ENCODE measurements around the gene RABEP1. TPM values are rescaled to one million over a fixed set of nuclear protein-coding genes. Genes with fewer than 3 reads are reported as not detected.

RABEP1 gene
- total RNA-seq, 2 experiments from 2014 or later: 58.7 to 60.6 TPM

GRCh38 chr17:5247621-5248020, 34.5 kb upstream of the RABEP1 start:
- intact Hi-C loops (cut with micrococcal nuclease): no loop called here
- DNase-seq: no peak
- POLR2A ChIA-PET: interaction anchor here (0.6 kb wide), 2 partner anchors 37 to 67 kb away, joined by 3 read pairs; no protein-coding TSS in a partner anchor
- ATAC-seq: no peak
- H3K9me3 Mint-ChIP-seq: peaks cover 5% of the 10 kb centered on the region
- CTCF ChIA-PET: interaction anchor here (1.0 to 3.7 kb wide), 3 partner anchors 10 to 61 kb away, joined by 3 to 25 read pairs (median 12); no protein-coding TSS in a partner anchor
- no peak for TF ChIP-seq CTCF (IDR thresholded peaks at IDR 0.05)
- H3K4me1 Mint-ChIP-seq (ENCODE audit: low read depth): peaks cover 17% of the 10 kb centered on the region
- H3K36me3 Mint-ChIP-seq (ENCODE audit: low read depth): peaks cover 5% of the 10 kb centered on the region
- no peak overlapping the region for H3K27ac Mint-ChIP-seq
- H3K4me3 Mint-ChIP-seq: no peak overlapping the region
- H3K27me3 Mint-ChIP-seq: no peaks in the 10 kb centered on the region

GRCh38 chr17:5248821-5249479, 33.1 kb upstream of the RABEP1 start:
- H3K4me3 Mint-ChIP-seq: no peak overlapping the region
- DNase-seq: no peak
- no peaks in the 10 kb centered on the region for H3K27me3 Mint-ChIP-seq
- H3K4me1 Mint-ChIP-seq (ENCODE audit: low read depth): peaks cover 8% of the 10 kb centered on the region
- no peak for ATAC-seq
- intact Hi-C loops (cut with micrococcal nuclease): no loop called here
- no peaks in the 10 kb centered on the region for H3K9me3 Mint-ChIP-seq
- H3K27ac Mint-ChIP-seq: no peak overlapping the region
- POLR2A ChIA-PET: interaction anchor here (0.6 to 1.2 kb wide), 2 partner anchors 34 to 40 kb away, joined by 3 read pairs; no protein-coding TSS in a partner anchor
- TF ChIP-seq CTCF (IDR thresholded peaks at IDR 0.05): no peak
- CTCF ChIA-PET: interaction anchor here (0.6 to 3.7 kb wide), 11 partner anchors 12 to 162 kb away, joined by 3 to 25 read pairs (median 4); no protein-coding TSS in a partner anchor
- no peaks in the 10 kb centered on the region for H3K36me3 Mint-ChIP-seq (ENCODE audit: low read depth)

GRCh38 chr17:5249615-5250014, 32.5 kb upstream of the RABEP1 start:
- peak; percentile 83 for DNase-seq
- no peak overlapping the region for H3K27ac Mint-ChIP-seq
- H3K4me3 Mint-ChIP-seq: no peak overlapping the region
- POLR2A ChIA-PET: interaction anchor here (1.2 kb wide), 1 partner anchor 33 kb away, joined by 3 read pairs; no protein-coding TSS in a partner anchor
- TF ChIP-seq CTCF (IDR thresholded peaks at IDR 0.05): peak; percentile 56
- H3K4me1 Mint-ChIP-seq (ENCODE audit: low read depth): peaks cover 10% of the 10 kb centered on the region
- peak; percentile 93 for ATAC-seq
- H3K27me3 Mint-ChIP-seq: no peaks in the 10 kb centered on the region
- no peaks in the 10 kb centered on the region for H3K36me3 Mint-ChIP-seq (ENCODE audit: low read depth)
- no peaks in the 10 kb centered on the region for H3K9me3 Mint-ChIP-seq
- CTCF ChIA-PET: interaction anchor here (0.6 to 3.7 kb wide), 14 partner anchors 8 to 189 kb away, joined by 3 to 25 read pairs (median 4); partner anchors contain the start of gene C1QBP
- intact Hi-C loops (cut with micrococcal nuclease): no loop called here

DNA sequence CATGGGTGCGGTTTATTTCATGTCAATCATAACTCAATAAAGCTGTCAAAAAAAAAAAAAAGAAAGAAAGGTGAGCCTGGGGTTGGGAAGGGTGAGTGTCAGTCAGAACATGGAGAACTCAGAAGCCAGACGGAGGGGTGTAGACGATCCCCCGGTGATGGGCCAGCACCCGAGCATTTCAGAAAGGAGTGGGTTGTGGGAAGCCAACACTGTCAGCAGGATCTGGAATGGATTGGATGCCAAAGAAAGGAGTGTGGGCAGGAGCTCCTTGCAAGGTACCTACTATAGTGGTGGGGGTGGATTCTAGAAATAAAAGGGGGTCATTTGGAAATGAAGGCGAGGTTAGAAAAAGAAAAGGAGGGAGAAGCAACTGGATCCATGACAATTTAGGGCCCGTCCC, 27.7 kb upstream of the RABEP1 start:
- TF ChIP-seq CTCF (IDR thresholded peaks at IDR 0.05): no peak
- Mint-ChIP-seq H3K4me3 (no peak overlapping the region), H3K27ac (no peak overlapping the region), H3K36me3 (ENCODE audit: low read depth) (no peaks in the 10 kb centered on the region), H3K4me1 (ENCODE audit: low read depth) (peaks cover 14% of the 10 kb centered on the region), H3K9me3 (no peaks in the 10 kb centered on the region), H3K27me3 (no peaks in the 10 kb centered on the region)
- intact Hi-C loops (cut with micrococcal nuclease): no loop called here
- DNase-seq (no peak), ATAC-seq (no peak)
- ChIA-PET POLR2A (interaction anchor here (1.1 kb wide), 1 partner anchor 17 kb away, joined by 3 read pairs; no protein-coding TSS in a partner anchor), CTCF (no interaction called here)

GRCh38 chr17:5254903-5255521, 27.1 kb upstream of the RABEP1 start:
- TF ChIP-seq CTCF (IDR thresholded peaks at IDR 0.05): no peak
- H3K4me3 Mint-ChIP-seq: no peak overlapping the region
- no peaks in the 10 kb centered on the region for H3K36me3 Mint-ChIP-seq (ENCODE audit: low read depth)
- ChIA-PET POLR2A (interaction anchor here (1.1 kb wide), 1 partner anchor 17 kb away, joined by 3 read pairs; no protein-coding TSS in a partner anchor), CTCF (no interaction called here)
- H3K9me3 Mint-ChIP-seq: no peaks in the 10 kb centered on the region
- DNase-seq: no peak
- peaks cover 11% of the 10 kb centered on the region for H3K4me1 Mint-ChIP-seq (ENCODE audit: low read depth)
- no peak for ATAC-seq
- no peaks in the 10 kb centered on the region for H3K27me3 Mint-ChIP-seq
- H3K27ac Mint-ChIP-seq: no peak overlapping the region
- intact Hi-C loops (cut with micrococcal nuclease): no loop called here

Measured in activated CD8-positive, alpha-beta T cell treated with anti-CD3 and anti-CD28 coated beads for 36 hours (primary cell).